ENCODE results near the gene SMARCA1.

DNA sequence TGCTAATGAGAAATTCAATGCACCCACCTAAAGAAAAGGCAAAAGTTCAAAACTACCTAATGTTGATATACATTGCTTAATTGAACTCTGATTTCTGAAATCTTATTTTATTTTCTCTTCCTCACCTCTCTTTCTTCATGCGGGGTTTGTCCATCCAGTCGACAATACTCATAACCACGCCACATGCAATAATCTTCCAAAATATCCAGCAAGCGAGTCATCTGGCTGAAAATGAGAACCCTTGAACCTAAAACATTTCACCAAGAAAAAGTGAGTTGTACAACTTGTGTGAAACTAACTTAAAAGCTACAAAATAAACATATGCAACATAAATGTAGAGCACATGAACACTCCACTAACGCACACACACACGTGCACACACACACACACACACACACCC lies 26.7 kb downstream of the SMARCA1 start:
- no peak for TF ChIP-seq POLR2A (IDR thresholded peaks at IDR 0.05)
- TF ChIP-seq, protein P1, sequence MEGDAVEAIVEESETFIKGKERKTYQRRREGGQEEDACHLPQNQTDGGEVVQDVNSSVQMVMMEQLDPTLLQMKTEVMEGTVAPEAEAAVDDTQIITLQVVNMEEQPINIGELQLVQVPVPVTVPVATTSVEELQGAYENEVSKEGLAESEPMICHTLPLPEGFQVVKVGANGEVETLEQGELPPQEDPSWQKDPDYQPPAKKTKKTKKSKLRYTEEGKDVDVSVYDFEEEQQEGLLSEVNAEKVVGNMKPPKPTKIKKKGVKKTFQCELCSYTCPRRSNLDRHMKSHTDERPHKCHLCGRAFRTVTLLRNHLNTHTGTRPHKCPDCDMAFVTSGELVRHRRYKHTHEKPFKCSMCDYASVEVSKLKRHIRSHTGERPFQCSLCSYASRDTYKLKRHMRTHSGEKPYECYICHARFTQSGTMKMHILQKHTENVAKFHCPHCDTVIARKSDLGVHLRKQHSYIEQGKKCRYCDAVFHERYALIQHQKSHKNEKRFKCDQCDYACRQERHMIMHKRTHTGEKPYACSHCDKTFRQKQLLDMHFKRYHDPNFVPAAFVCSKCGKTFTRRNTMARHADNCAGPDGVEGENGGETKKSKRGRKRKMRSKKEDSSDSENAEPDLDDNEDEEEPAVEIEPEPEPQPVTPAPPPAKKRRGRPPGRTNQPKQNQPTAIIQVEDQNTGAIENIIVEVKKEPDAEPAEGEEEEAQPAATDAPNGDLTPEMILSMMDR (IDR thresholded peaks at IDR 0.05): no peak
